ENCODE results near the gene ATP13A3.

DNA sequence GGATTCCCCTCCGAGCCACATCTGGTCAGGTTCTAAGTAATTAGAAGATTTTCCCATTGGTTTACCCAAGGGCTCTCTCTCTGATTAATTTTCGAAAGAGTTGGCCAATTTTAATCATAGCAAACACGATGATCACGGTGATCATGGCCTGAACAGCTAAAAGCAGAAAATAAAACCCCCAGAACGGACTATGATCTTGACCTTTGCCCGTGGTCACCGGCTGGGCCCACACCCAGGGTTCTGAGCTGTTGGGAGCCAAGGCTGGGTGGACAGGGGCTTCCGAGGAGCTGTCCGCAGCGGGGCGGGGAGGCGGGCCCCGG lies 90.3 kb downstream of the ATP13A3 start:
- TF ChIP-seq, protein P1, sequence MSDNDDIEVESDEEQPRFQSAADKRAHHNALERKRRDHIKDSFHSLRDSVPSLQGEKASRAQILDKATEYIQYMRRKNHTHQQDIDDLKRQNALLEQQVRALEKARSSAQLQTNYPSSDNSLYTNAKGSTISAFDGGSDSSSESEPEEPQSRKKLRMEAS (IDR thresholded peaks at IDR 0.05; ENCODE audit: low read depth, low read length) = no peak
- TF ChIP-seq POLR2A (IDR thresholded peaks at IDR 0.05; ENCODE audit: extremely low read depth, insufficient read length) (no peak), MYC (IDR thresholded peaks at IDR 0.05; ENCODE audit: low read depth, low read length) (no peak)
- TF ChIP-seq, protein P2, sequence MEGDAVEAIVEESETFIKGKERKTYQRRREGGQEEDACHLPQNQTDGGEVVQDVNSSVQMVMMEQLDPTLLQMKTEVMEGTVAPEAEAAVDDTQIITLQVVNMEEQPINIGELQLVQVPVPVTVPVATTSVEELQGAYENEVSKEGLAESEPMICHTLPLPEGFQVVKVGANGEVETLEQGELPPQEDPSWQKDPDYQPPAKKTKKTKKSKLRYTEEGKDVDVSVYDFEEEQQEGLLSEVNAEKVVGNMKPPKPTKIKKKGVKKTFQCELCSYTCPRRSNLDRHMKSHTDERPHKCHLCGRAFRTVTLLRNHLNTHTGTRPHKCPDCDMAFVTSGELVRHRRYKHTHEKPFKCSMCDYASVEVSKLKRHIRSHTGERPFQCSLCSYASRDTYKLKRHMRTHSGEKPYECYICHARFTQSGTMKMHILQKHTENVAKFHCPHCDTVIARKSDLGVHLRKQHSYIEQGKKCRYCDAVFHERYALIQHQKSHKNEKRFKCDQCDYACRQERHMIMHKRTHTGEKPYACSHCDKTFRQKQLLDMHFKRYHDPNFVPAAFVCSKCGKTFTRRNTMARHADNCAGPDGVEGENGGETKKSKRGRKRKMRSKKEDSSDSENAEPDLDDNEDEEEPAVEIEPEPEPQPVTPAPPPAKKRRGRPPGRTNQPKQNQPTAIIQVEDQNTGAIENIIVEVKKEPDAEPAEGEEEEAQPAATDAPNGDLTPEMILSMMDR (IDR thresholded peaks at IDR 0.05; ENCODE audit: low read depth, low read length) = no peak
